Neuronal stem cell (in vitro differentiated cells): ENCODE results near the gene SNAPC1.

ENCODE experiments used
- DNase-seq: peaks from one replicate; pipeline ENCODE4 v3.0.0-alpha.2; 2013; ENCODE audit warnings: low spot score
- H2AFZ ChIP-seq: one replicate; pipeline ENCODE4 v1.6.1; 2013; ENCODE audit warnings: mild to moderate bottlenecking, low read length, inconsistent platforms
- H2AK5ac ChIP-seq: 2 replicates; pipeline ENCODE4 v1.6.1; 2013; ENCODE audit warnings: low read depth, mild to moderate bottlenecking, inconsistent platforms, low read length, moderate library complexity, mixed read lengths
- H2BK120ac ChIP-seq: 2 replicates; pipeline ENCODE4 v1.6.1; 2013; ENCODE audit warnings: low read depth, mild to moderate bottlenecking, inconsistent platforms, low read length, moderate library complexity, mixed read lengths
- H2BK12ac ChIP-seq: one replicate; pipeline ENCODE4 v1.6.1; 2013; ENCODE audit warnings: low read length, inconsistent platforms
- H2BK15ac ChIP-seq: 2 replicates; pipeline ENCODE4 v1.6.1; 2013; ENCODE audit warnings: mild to moderate bottlenecking, low read length, inconsistent platforms, mixed read lengths
- H2BK5ac ChIP-seq: one replicate; pipeline ENCODE4 v1.6.1; 2013; ENCODE audit warnings: inconsistent platforms, mild to moderate bottlenecking, low read length, moderate library complexity
- H3K14ac ChIP-seq: one replicate; pipeline ENCODE4 v1.6.1; 2013; ENCODE audit warnings: low read length, inconsistent platforms
- H3K18ac ChIP-seq: 2 replicates; pipeline ENCODE4 v1.6.1; 2013; ENCODE audit warnings: low read length, inconsistent platforms
- H3K23ac ChIP-seq: 2 replicates; pipeline ENCODE4 v1.6.1; 2013; ENCODE audit warnings: low read depth, mild to moderate bottlenecking, mixed read lengths, low read length, inconsistent platforms; ENCODE audit not compliant: poor library complexity
- H3K27ac ChIP-seq: replicated peaks from 3 replicates; pipeline ENCODE4 v1.5.1; 2013; ENCODE audit warnings: low read length, inconsistent platforms
- H3K27me3 ChIP-seq, 3 experiments: 2 replicates each; pipeline ENCODE4 v1.6.1; 2013; ENCODE audit warnings: low read length in 3 of 3, mild to moderate bottlenecking in 2 of 3, inconsistent platforms in 1 of 3, low read depth in 1 of 3, mixed read lengths in 1 of 3, moderate library complexity in 1 of 3; ENCODE audit not compliant: control insufficient read depth in 3 of 3, insufficient read depth in 3 of 3
- H3K36me3 ChIP-seq, 2 donors: replicated peaks in 1 of 2; 2 replicates each; pipeline ENCODE4 v1.6.1; 2013; ENCODE audit warnings: low read length in 2 of 2; ENCODE audit not compliant: control insufficient read depth in 2 of 2, insufficient read depth in 2 of 2
- H3K4ac ChIP-seq: 2 replicates; pipeline ENCODE4 v1.6.1; 2013; ENCODE audit warnings: inconsistent platforms, mild to moderate bottlenecking, low read length, moderate library complexity
- H3K4me1 ChIP-seq, 2 donors: 1 replicate in 1 of 2; 2 replicates in 1 of 2; pipeline ENCODE4 v1.6.1; 2013; ENCODE audit warnings: low read length in 2 of 2, low read depth in 1 of 2; ENCODE audit not compliant: control insufficient read depth in 2 of 2, insufficient read depth in 1 of 2
- H3K4me2 ChIP-seq: one replicate; pipeline ENCODE4 v1.6.1; 2013; ENCODE audit warnings: mild to moderate bottlenecking, low read length, inconsistent platforms; ENCODE audit not compliant: insufficient read depth, poor library complexity, severe bottlenecking
- H3K4me3 ChIP-seq, 2 donors: 2 replicates each; pipeline ENCODE4 v1.5.1; 2013; ENCODE audit warnings: low read length in 2 of 2, mild to moderate bottlenecking in 2 of 2, inconsistent platforms in 1 of 2, moderate library complexity in 1 of 2
- H3K79me1 ChIP-seq: one replicate; pipeline ENCODE4 v1.6.1; 2013; ENCODE audit warnings: low read depth, mild to moderate bottlenecking, inconsistent platforms, low read length, moderate library complexity
- H3K9ac ChIP-seq: one replicate; pipeline ENCODE4 v1.6.1; 2013; ENCODE audit warnings: mild to moderate bottlenecking, low read depth, low read length, inconsistent platforms; ENCODE audit not compliant: poor library complexity
- H3K9me3 ChIP-seq, 2 donors: replicated peaks in 1 of 2; 2 replicates each; pipeline versions ENCODE3 to v1.6.1; 2013; ENCODE audit warnings: low read length in 2 of 2, mild to moderate bottlenecking in 2 of 2, inconsistent platforms in 1 of 2, low read depth in 1 of 2, mixed read lengths in 1 of 2, moderate library complexity in 1 of 2; ENCODE audit not compliant: control insufficient read depth in 2 of 2, insufficient read depth in 1 of 2
- H4K8ac ChIP-seq: one replicate; pipeline ENCODE4 v1.6.1; 2013; ENCODE audit warnings: low read depth, mild to moderate bottlenecking, inconsistent platforms, low read length, moderate library complexity
- H4K91ac ChIP-seq: one replicate; pipeline ENCODE4 v1.6.1; 2013; ENCODE audit warnings: low read length, low read depth, mild to moderate bottlenecking, inconsistent platforms; ENCODE audit not compliant: poor library complexity
- WGBS, 2 donors: extraction: QIAGEN DNeasy Blood & Tissue Kit; methylation state at CpG; one replicate each; pipeline ENCODE4 v1.1.7; 2013; ENCODE audit warnings: missing lambda C conversion rate in 2 of 2, mixed read lengths in 1 of 2; ENCODE audit not compliant: insufficient read length in 2 of 2, insufficient replicate concordance in 1 of 2; ENCODE audit errors: extremely low coverage in 2 of 2; 5-methylcytosine and 5-hydroxymethylcytosine counted together

Gene SNAPC1

GRCh38 chr14:61726778-61727658, 35.2 kb upstream of the SNAPC1 start:
- H3K14ac ChIP-seq = no peak overlapping the region
- H3K4me2 ChIP-seq = no peak overlapping the region
- H3K79me1 ChIP-seq = no peaks in the 10 kb centered on the region
- H2BK15ac ChIP-seq = no peak overlapping the region
- H2BK120ac ChIP-seq = no peak overlapping the region
- no peak overlapping the region for H3K4me3 ChIP-seq
- H3K9ac ChIP-seq = no peak overlapping the region
- H2AK5ac ChIP-seq = no peak overlapping the region
- H2BK12ac ChIP-seq = no peak overlapping the region
- no peak overlapping the region for H3K18ac ChIP-seq
- H2BK5ac ChIP-seq = no peak overlapping the region
- H3K27me3 ChIP-seq = no peaks in the 10 kb centered on the region
- peaks cover 23 to 100% of the 10 kb centered on the region in 2 donors for H3K36me3 ChIP-seq
- no peak overlapping the region for H2AFZ ChIP-seq
- H4K8ac ChIP-seq = no peak overlapping the region
- no peak for DNase-seq
- H4K91ac ChIP-seq = no peak overlapping the region
- no peaks in the 10 kb centered on the region for H3K9me3 ChIP-seq
- WGBS, 2 donors = no CpG with 5 or more reads among the region's 7 CpGs
- H3K27ac ChIP-seq = no peak overlapping the region
- H3K23ac ChIP-seq = no peak overlapping the region
- H3K4ac ChIP-seq = no peak overlapping the region
- H3K4me1 ChIP-seq = no peaks in the 10 kb centered on the region

GRCh38 chr14:61730756-61731373, 31.4 kb upstream of the SNAPC1 start:
- no peak overlapping the region for H4K8ac ChIP-seq
- H3K4me1 ChIP-seq = no peaks in the 10 kb centered on the region
- H3K4ac ChIP-seq = no peak overlapping the region
- H3K79me1 ChIP-seq = no peaks in the 10 kb centered on the region
- no peak overlapping the region for H2AFZ ChIP-seq
- H3K9ac ChIP-seq = no peak overlapping the region
- H2AK5ac ChIP-seq = no peak overlapping the region
- no peak overlapping the region for H3K27ac ChIP-seq
- H2BK120ac ChIP-seq = no peak overlapping the region
- no peaks in the 10 kb centered on the region for H3K9me3 ChIP-seq
- DNase-seq = no peak
- H3K23ac ChIP-seq = no peak overlapping the region
- no peak overlapping the region for H3K14ac ChIP-seq
- H3K36me3 ChIP-seq = peaks cover 21 to 100% of the 10 kb centered on the region in 2 donors
- H2BK5ac ChIP-seq = no peak overlapping the region
- no CpG with 5 or more reads among the region's 2 CpGs for WGBS, 2 donors
- H3K4me3 ChIP-seq = no peak overlapping the region
- H3K27me3 ChIP-seq = no peaks in the 10 kb centered on the region
- no peak overlapping the region for H3K18ac ChIP-seq
- H4K91ac ChIP-seq = no peak overlapping the region
- H3K4me2 ChIP-seq = no peak overlapping the region
- no peak overlapping the region for H2BK12ac ChIP-seq
- H2BK15ac ChIP-seq = no peak overlapping the region

DNA sequence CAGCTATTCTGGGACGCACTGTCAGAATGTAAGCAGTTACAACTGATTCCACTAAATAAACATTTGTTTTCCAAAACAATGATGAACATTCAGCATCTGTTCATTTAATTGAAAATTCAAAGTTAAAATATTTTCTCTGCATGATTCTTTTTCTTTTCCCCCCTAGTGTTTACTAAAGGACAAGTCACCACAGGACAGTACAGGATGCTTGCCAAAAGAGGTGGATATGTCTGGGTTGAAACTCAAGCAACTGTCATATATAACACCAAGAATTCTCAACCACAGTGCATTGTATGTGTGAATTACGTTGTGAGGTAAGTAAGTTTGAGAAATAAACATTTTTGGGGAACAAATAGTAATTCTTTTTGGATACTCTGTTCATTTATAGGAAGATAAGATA, 28.2 kb upstream of the SNAPC1 start:
- Histone ChIP-seq H3K4me2 (no peak overlapping the region), H3K27ac (no peak overlapping the region), H3K14ac (no peak overlapping the region), H3K79me1 (peaks cover 2% of the 10 kb centered on the region), H3K18ac (no peak overlapping the region), H3K36me3 (peaks cover 20 to 99% of the 10 kb centered on the region in 2 donors), H4K91ac (no peak overlapping the region), H3K4me3 (no peak overlapping the region), H2BK5ac (no peak overlapping the region), H3K9ac (no peak overlapping the region), H3K4ac (no peak overlapping the region), H2AFZ (no peak overlapping the region), H2BK12ac (no peak overlapping the region), H3K23ac (no peak overlapping the region), H2BK15ac (no peak overlapping the region), H3K27me3 (no peaks in the 10 kb centered on the region), H3K4me1 (no peaks in the 10 kb centered on the region), H4K8ac (no peak overlapping the region), H2BK120ac (no peak overlapping the region), H3K9me3 (no peaks in the 10 kb centered on the region), H2AK5ac (no peak overlapping the region)
- DNase-seq = no peak
- no CpG with 5 or more reads among the region's 2 CpGs for WGBS, 2 donors

DNA sequence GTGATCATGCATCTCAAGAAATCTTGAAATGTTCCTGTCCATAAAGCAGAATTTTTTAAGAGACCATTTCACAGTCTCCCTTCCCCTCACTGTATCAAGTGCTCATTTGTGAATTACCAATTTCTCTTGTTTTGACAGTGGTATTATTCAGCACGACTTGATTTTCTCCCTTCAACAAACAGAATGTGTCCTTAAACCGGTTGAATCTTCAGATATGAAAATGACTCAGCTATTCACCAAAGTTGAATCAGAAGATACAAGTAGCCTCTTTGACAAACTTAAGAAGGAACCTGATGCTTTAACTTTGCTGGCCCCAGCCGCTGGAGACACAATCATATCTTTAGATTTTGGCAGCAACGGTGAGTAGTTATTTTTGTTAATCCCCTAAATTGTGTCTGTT, 25.5 kb upstream of the SNAPC1 start:
- H3K4me3 ChIP-seq = no peak overlapping the region
- H2BK120ac ChIP-seq = no peak overlapping the region
- no peaks in the 10 kb centered on the region for H3K27me3 ChIP-seq
- H3K23ac ChIP-seq = no peak overlapping the region
- H3K79me1 ChIP-seq = peaks cover 2% of the 10 kb centered on the region
- H3K9ac ChIP-seq = no peak overlapping the region
- H2BK15ac ChIP-seq = no peak overlapping the region
- H2BK12ac ChIP-seq = no peak overlapping the region
- H2AFZ ChIP-seq = no peak overlapping the region
- H3K27ac ChIP-seq = no peak overlapping the region
- H3K14ac ChIP-seq = no peak overlapping the region
- no peak overlapping the region for H4K8ac ChIP-seq
- H3K4me2 ChIP-seq = no peak overlapping the region
- peaks cover 24 to 97% of the 10 kb centered on the region in 2 donors for H3K36me3 ChIP-seq
- H3K4me1 ChIP-seq = no peaks in the 10 kb centered on the region
- no peak overlapping the region for H3K18ac ChIP-seq
- no peak overlapping the region for H2AK5ac ChIP-seq
- no peak for DNase-seq
- no peak overlapping the region for H4K91ac ChIP-seq
- no CpG with 5 or more reads among the region's 4 CpGs for WGBS, 2 donors
- H3K9me3 ChIP-seq = no peaks in the 10 kb centered on the region
- no peak overlapping the region for H2BK5ac ChIP-seq
- H3K4ac ChIP-seq = no peak overlapping the region
